ENCODE data around the gene AOC3. TPM values are rescaled to one million over a fixed set of nuclear protein-coding genes. Genes with fewer than 3 reads are reported as not detected.

Gene AOC3
- total and polyA plus RNA-seq, 2 of the 8 experiments (the other 6 are each of a cell fraction or from before 2014, with no cell fraction given): 2.5 to 2.7 TPM

GRCh38 chr17:42843358-42843934 is 7.6 kb upstream of the AOC3 start:
- Histone ChIP-seq H3K4ac (replicated peaks; ENCODE audit: insufficient read length, low read depth, low read length) (no peak overlapping the region), H3K9ac (replicated peaks in 1 of 4; ENCODE audit: extremely low read depth in 1 of 4, low read depth in 3 of 4, low read length in 3 of 4) (no peak overlapping the region), H4K8ac (ENCODE audit: extremely low read depth, insufficient read depth, low read length) (no peak overlapping the region), H4K5ac (ENCODE audit: insufficient read length, low read depth, low read length) (no peak overlapping the region), H2BK15ac (ENCODE audit: low read length) (no peak overlapping the region), H3K27me3 (replicated peaks in 1 of 4; ENCODE audit: control insufficient read depth in 3 of 4, extremely low read depth in 1 of 4, insufficient read depth in 3 of 4, low read length in 3 of 4) (no peaks in the 10 kb centered on the region), H2BK120ac (replicated peaks; ENCODE audit: low read depth, low read length) (no peak overlapping the region), H3K79me2 (ENCODE audit: control insufficient read depth in 1 of 2, insufficient read depth in 2 of 2, low read length in 2 of 2) (no peaks in the 10 kb centered on the region), H3K4me1 (replicated peaks in 1 of 4; ENCODE audit: control insufficient read depth in 3 of 4, insufficient read depth in 4 of 4, low read length in 3 of 4) (no peaks in the 10 kb centered on the region), H2BK20ac (ENCODE audit: low read length) (no peak overlapping the region), H3K27ac (ENCODE audit: low read depth, low read length) (no peak overlapping the region), H3K36me3 (ENCODE audit: control insufficient read depth in 2 of 4, insufficient read depth in 4 of 4, low read length in 3 of 4) (peaks cover 32 to 70% (median 51%) of the 10 kb centered on the region in 4 experiments), H4K20me1 (replicated peaks in 1 of 2; ENCODE audit: control insufficient read depth in 1 of 2, insufficient read depth in 2 of 2, low read length in 2 of 2) (peaks cover 10 to 19% of the 10 kb centered on the region in 2 experiments), H2AK5ac (ENCODE audit: low read depth, low read length) (no peak overlapping the region), H2BK5ac (ENCODE audit: low read depth, low read length) (no peak overlapping the region), H3K4me3 (ENCODE audit: extremely low read depth in 1 of 4, insufficient read depth in 2 of 4, low read depth in 3 of 4, low read length in 4 of 4) (no peak overlapping the region), H3K56ac (replicated peaks; ENCODE audit: insufficient read length, low read depth, low read length) (no peak overlapping the region), H3K23ac (ENCODE audit: insufficient read length) (no peak overlapping the region), H2AFZ (ENCODE audit: low read length) (no peak overlapping the region), H3K18ac (ENCODE audit: extremely low read depth, low read length) (no peak overlapping the region), H2BK12ac (ENCODE audit: low read depth, low read length) (no peak overlapping the region), H3K4me2 (ENCODE audit: insufficient read depth in 1 of 2, low read depth in 2 of 2, low read length in 2 of 2) (no peak overlapping the region), H3K9me3 (ENCODE audit: insufficient read depth in 2 of 2, low read depth in 1 of 2, low read length in 1 of 2) (no peaks in the 10 kb centered on the region), H3K79me1 (ENCODE audit: low read depth, low read length) (no peaks in the 10 kb centered on the region), H3K23me2 (ENCODE audit: low read depth, low read length) (no peaks in the 10 kb centered on the region), H4K91ac (replicated peaks; ENCODE audit: insufficient read length, low read length) (no peak overlapping the region), H3K14ac (ENCODE audit: insufficient read length) (no peak overlapping the region)
- peak; percentile 7 for FAIRE-seq
- DNase-seq (ENCODE audit: low read depth in 1 of 2, low spot score in 2 of 2): no peak
- ChIA-PET POLR2A (ENCODE audit: partially characterized antibody) (interaction anchor here (1.0 to 10.4 kb wide), 14 partner anchors 7 to 154 kb away, joined by 3 to 111 read pairs (median 4); partner anchors contain the start of genes CNTD1, COA3, PSME3 and RPL27), CTCF (ENCODE audit: partially characterized antibody) (interaction anchor here (0.6 to 8.9 kb wide), 47 partner anchors 8 to 593 kb away, joined by 3 to 141 read pairs (median 4); partner anchors contain the start of genes AOC3, BECN1, PSME3 and RUNDC1)
- 84% methylated on average over 6 of the region's 6 CpGs; no CpG with 5 or more reads in 1 of the 2 experiments for WGBS, 2 experiments (ENCODE audit: extremely low coverage in 1 of 2, insufficient coverage in 1 of 2, insufficient read length in 1 of 2, insufficient replicate concordance in 2 of 2, low coverage in 1 of 2, low lambda C conversion rate in 2 of 2, missing lambda C conversion rate in 1 of 2)
- peak; percentile 98 to 99 for TF ChIP-seq RAD21 (IDR thresholded peaks at IDR 0.05 in 1 of 2, conservative IDR thresholded peaks at IDR 0.05 in 1 of 2; ENCODE audit: low read depth in 2 of 2, low read length in 2 of 2)
- no peak for TF ChIP-seq SP1 (IDR thresholded peaks at IDR 0.05; ENCODE audit: low read depth, low read length)
- TF ChIP-seq CTCF (IDR thresholded peaks at IDR 0.05; ENCODE audit: control extremely low read depth in 1 of 3, insufficient read depth in 1 of 3, low read depth in 1 of 3, low read length in 3 of 3): peak; percentile 46 to 97 (median 90)

Measured in H1 (cell line).